Heart right ventricle (tissue), 16 donors: ENCODE results near the gene NUP210. TPM values are rescaled to one million over a fixed set of nuclear protein-coding genes. Genes with fewer than 3 reads are reported as not detected.

Source experiments
- ATAC-seq, 8 donors: fragments of 200-7000 bp; cut with Tn5 transposase; one replicate each; pipeline ENCODE4 v1.9.1; 2020; ENCODE audit warnings: mild to moderate bottlenecking in 8 of 8, moderate library complexity in 8 of 8, moderate number of reproducible peaks in 1 of 8
- DNase-seq, 2 donors: peaks; one replicate each; pipeline ENCODE4 v3.0.0-alpha.2; 2020
- H3K27ac ChIP-seq, 10 donors: fragments of 200-600 bp; sonication (generic) in 2 of 10; one replicate each; pipeline versions ENCODE4 v1.5.0 to v1.8.0; 2020 to 2022; ENCODE audit warnings: mild to moderate bottlenecking in 3 of 10
- H3K27me3 ChIP-seq, 7 donors: fragments of 200-600 bp; one replicate each; pipeline ENCODE4 v1.8.0; 2021 to 2022; ENCODE audit warnings: mild to moderate bottlenecking in 2 of 7
- H3K36me3 ChIP-seq, 9 donors: fragments of 200-600 bp; sonication (generic) in 1 of 9; one replicate each; pipeline versions ENCODE4 v1.5.0 to v1.8.0; 2020 to 2022; ENCODE audit warnings: mild to moderate bottlenecking in 2 of 9
- H3K4me1 ChIP-seq, 9 donors: fragments of 200-600 bp; sonication (generic) in 1 of 9; one replicate each; pipeline versions ENCODE4 v1.5.0 to v1.8.0; 2020 to 2022; ENCODE audit warnings: mild to moderate bottlenecking in 4 of 9
- H3K4me3 ChIP-seq, 10 donors: fragments of 200-600 bp; sonication (generic) in 2 of 10; one replicate each; pipeline versions ENCODE4 v1.5.0 to v1.8.0; 2020 to 2022; ENCODE audit warnings: mild to moderate bottlenecking in 7 of 10, moderate library complexity in 2 of 10
- H3K9me3 ChIP-seq, 11 donors: fragments of 200-600 bp in 10 of 11; sonication (generic) in 2 of 11; one replicate each; pipeline versions ENCODE4 v1.5.0 to v1.8.0; 2013 to 2022; ENCODE audit warnings: mild to moderate bottlenecking in 2 of 11, control low read depth in 1 of 11, moderate library complexity in 1 of 11
- WGBS, 2 donors: extraction: QIAGEN DNeasy Blood & Tissue Kit; methylation state at CpG; one replicate each; pipeline ENCODE4 v1.1.7; 2013; ENCODE audit warnings: inconsistent platforms in 1 of 2; 5-methylcytosine and 5-hydroxymethylcytosine counted together
- intact Hi-C, 10 donors: fragments of 100-400 bp; cut with DNase I; formaldehyde crosslinking; loops; one replicate each; pipeline versions ENCODE4 v1.11.1 to v1.14.2; 2022
- polyA plus RNA-seq, 2 donors: library from polyadenylated mRNA; stranded (reverse); fragments of 200-250 nt; gene quantifications; one replicate each; pipeline ENCODE4 v1.2.3, GENCODE V29; 2013
- total RNA-seq, 10 donors: library from RNA; stranded (reverse); fragmentation: NEBNext Ultra II Directional in 3 of 10; extraction: Animal tissue kit (Norgen Biotek cat#: 25700) in 3 of 10; gene quantifications; one replicate each; pipeline versions ENCODE4 v1.2.1 to v1.2.4, GENCODE V29; 2021 to 2023
- TF ChIP-seq, protein P1 (sequence below), 9 donors: fragments of 200-600 bp; sonication (generic) in 2 of 9; IDR thresholded peaks; one replicate each; pipeline versions ENCODE4 v1.5.0 to v1.8.0; 2021 to 2022; ENCODE audit warnings: antibody characterized with exemption in 9 of 9, mild to moderate bottlenecking in 5 of 9, moderate library complexity in 1 of 9
- donor health status: Arrhythmogenic right ventricular cardiomyopathy.
- donor health status: ischemic (EF 13 %, LVEDD 7.1; RV severe dilation, severe dysfunction).
- donor health status: healthy with polysubstance abuse.
- donor health status: DM: no; HTN: yes; CAD: no.
- donor health status: DM: no; HTN: no; CAD: no.
- donor health status: ischemic (EF 25% LVEDD 6.9; RV normal size, moderate dysfunction).
- donor health status: ischemic (EF 25% LVEDD 5.7; RV mildly dilated, moderate dysfunction).
- donor health status: healthy.
- donor health status: DM: yes; HTN: yes; CAD: no.
- donor health status: Ischemic cardiomyopathy.
- donor health status: ischemic (EF 35%, LVEDD 5.7; RV mildly dilated, moderate dysfunction).
- donor health status: nonischemic (EF 11% LVEDD 7.7; RV severe dilation, severe dysfunction).
- donor health status: DM: yes; HTN: yes; CAD: no.
- donor health status: PGD.
- donor health status: ischemic (EF 29% LVEDD 5.4; RV normal size, mild dysfunction).
- donor health status: nonischemic (EF 23%, LVEDD 6.1; RV moderate dilation, normal function).

Gene NUP210
- total and polyA plus RNA-seq, 12 donors = 0.84 to 7.2 (median 2.5) TPM

- intact Hi-C loops = loop anchor here in 5 of 10 donors (5.0 to 10.0 kb wide), 3 partner anchors 174 to 189 kb away; no protein-coding TSS in a partner anchor
- peaks cover 0 to 41% (median 22%) of the 10 kb centered on the region in 9 donors for H3K4me1 ChIP-seq
- peak in 1 of 2 donors; percentile 44 for DNase-seq
- H3K27ac ChIP-seq = peak overlapping the region; percentile 71 to 91 (median 81)
- TF ChIP-seq, protein P1, sequence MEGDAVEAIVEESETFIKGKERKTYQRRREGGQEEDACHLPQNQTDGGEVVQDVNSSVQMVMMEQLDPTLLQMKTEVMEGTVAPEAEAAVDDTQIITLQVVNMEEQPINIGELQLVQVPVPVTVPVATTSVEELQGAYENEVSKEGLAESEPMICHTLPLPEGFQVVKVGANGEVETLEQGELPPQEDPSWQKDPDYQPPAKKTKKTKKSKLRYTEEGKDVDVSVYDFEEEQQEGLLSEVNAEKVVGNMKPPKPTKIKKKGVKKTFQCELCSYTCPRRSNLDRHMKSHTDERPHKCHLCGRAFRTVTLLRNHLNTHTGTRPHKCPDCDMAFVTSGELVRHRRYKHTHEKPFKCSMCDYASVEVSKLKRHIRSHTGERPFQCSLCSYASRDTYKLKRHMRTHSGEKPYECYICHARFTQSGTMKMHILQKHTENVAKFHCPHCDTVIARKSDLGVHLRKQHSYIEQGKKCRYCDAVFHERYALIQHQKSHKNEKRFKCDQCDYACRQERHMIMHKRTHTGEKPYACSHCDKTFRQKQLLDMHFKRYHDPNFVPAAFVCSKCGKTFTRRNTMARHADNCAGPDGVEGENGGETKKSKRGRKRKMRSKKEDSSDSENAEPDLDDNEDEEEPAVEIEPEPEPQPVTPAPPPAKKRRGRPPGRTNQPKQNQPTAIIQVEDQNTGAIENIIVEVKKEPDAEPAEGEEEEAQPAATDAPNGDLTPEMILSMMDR (IDR thresholded peaks at IDR 0.05) = no peak
- H3K27me3 ChIP-seq = peaks cover 9 to 61% (median 42%) of the 10 kb centered on the region in 7 donors
- ATAC-seq = peak in 7 of 8 donors; percentile 19 to 67 (median 52)
- H3K4me3 ChIP-seq = peak overlapping the region in 9 of 10 donors; percentile 54 to 80 (median 67)
- 42 to 49% methylated on average over 19 of the region's 19 CpGs for WGBS, 2 donors
- no peaks in the 10 kb centered on the region for H3K36me3 ChIP-seq
- peaks cover 0 to 12% (median 0%) of the 10 kb centered on the region in 11 donors for H3K9me3 ChIP-seq
Observed at GRCh38 chr3:13280811-13281506, 139.2 kb downstream of the NUP210 start.

DNA sequence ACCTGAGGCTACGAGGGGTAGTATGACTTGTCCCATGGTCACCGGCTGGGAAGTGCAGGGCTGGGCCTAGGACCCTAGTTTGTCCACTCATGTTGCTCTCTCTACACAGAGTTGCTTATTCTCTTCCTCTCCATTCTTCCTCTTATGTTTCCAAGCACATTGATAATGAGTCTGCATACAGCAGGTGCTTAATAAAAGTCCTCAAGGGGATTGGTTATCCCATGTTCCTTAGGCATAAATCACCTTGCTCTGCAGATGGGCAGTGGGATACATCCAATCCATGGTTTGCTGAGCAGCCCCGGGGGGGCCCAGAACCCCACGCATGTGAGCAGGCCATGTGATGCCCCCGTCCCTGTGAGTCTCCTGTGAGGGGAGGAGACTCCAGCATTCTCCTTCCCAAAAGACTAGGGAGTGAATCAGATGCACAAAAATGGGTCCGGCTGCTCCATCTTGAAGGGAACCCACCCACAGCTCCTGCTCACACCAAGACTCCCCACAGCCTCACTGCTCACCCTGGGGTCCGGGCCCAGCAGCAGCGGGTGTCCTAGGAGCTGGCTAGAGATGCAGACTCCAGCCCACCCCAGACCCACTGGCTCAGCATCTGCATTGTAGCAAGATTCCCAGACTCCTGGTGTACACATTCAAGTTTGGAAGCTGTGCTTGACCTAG is 139.9 kb downstream of the NUP210 start:
- 94 to 96% methylated on average over 8 of the region's 8 CpGs for WGBS, 2 donors
- H3K4me1 ChIP-seq = peaks cover 0 to 41% (median 22%) of the 10 kb centered on the region in 9 donors
- TF ChIP-seq, protein P1 (IDR thresholded peaks at IDR 0.05) = no peak
- H3K9me3 ChIP-seq = peaks cover 0 to 12% (median 0%) of the 10 kb centered on the region in 11 donors
- no peak for ATAC-seq
- peak overlapping the region in 8 of 10 donors; percentile 71 to 89 (median 78) for H3K27ac ChIP-seq
- no peak for DNase-seq
- peaks cover 9 to 56% (median 35%) of the 10 kb centered on the region in 7 donors for H3K27me3 ChIP-seq
- intact Hi-C loops = loop anchor here in 5 of 10 donors (5.0 to 10.0 kb wide), 3 partner anchors 175 to 188 kb away; no protein-coding TSS in a partner anchor
- H3K4me3 ChIP-seq = no peak overlapping the region
- no peaks in the 10 kb centered on the region for H3K36me3 ChIP-seq

DNA sequence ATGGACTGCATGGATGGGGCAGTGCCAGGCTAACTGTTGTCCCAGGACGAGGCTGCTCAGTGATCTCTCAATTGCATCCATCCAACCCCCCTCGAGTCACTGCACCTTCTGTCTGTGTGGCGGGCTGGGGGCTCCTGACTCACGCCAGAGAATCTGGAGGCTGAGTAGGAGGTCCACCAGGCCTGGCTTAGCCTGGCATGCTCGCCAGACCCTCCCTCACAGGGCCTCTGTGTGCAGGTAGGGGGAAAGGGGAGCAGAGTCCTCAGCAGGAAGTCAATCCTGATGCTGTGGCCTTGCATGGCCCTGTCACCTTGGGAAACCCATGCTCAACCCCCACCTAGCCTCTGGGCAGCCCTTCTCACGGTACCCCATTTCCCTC is 140.6 kb downstream of the NUP210 start:
- Histone ChIP-seq H3K36me3 (no peaks in the 10 kb centered on the region), H3K4me3 (no peak overlapping the region), H3K27me3 (peaks cover 9 to 48% (median 28%) of the 10 kb centered on the region in 7 donors), H3K27ac (peak overlapping the region in 1 of 10 donors; percentile 41), H3K9me3 (peaks cover 0 to 11% (median 0%) of the 10 kb centered on the region in 11 donors), H3K4me1 (peaks cover 0 to 41% (median 22%) of the 10 kb centered on the region in 9 donors)
- ATAC-seq (no peak), DNase-seq (no peak)
- intact Hi-C loops = loop anchor here in 1 of 10 donors (5.0 kb wide), 1 partner anchor 37 kb away; no protein-coding TSS in a partner anchor
- TF ChIP-seq, protein P1 (IDR thresholded peaks at IDR 0.05) = no peak
- WGBS, 2 donors = 93 to 97% methylated on average over 6 of the region's 6 CpGs
